HG03175 (cell line): ENCODE measurements around the gene ELMO3.

Experiments
- ATAC-seq: cut with Tn5 transposase; IDR thresholded peaks from one replicate; pipeline ENCODE4 v1.9.1; 2021; ENCODE audit warnings: mild to moderate bottlenecking, moderate library complexity; ENCODE audit not compliant: unreplicated experiment

The ELMO3 gene

GRCh38 chr16:67193536-67193935 lies 5.4 kb upstream of the ELMO3 start:
- no peak for ATAC-seq

GRCh38 chr16:67194260-67194659 lies 4.7 kb upstream of the ELMO3 start:
- ATAC-seq = no peak

GRCh38 chr16:67195676-67196075 lies 3.3 kb upstream of the ELMO3 start:
- no peak for ATAC-seq

- no peak for ATAC-seq
These were observed 2.0 kb upstream of the ELMO3 start for GRCh38 chr16:67196881-67197280.

- no peak for ATAC-seq
These were observed 1.2 kb upstream of the ELMO3 start for GRCh38 chr16:67197704-67198103.

- ATAC-seq = no peak
These were observed 645 bp upstream of the ELMO3 start for GRCh38 chr16:67198238-67198734.

- ATAC-seq = no peak
These were observed 872 bp downstream of the ELMO3 start for GRCh38 chr16:67199808-67200198.

- no peak for ATAC-seq
These were observed 1.6 kb downstream of the ELMO3 start for GRCh38 chr16:67200491-67200890.

- no peak for ATAC-seq
These were observed 2.7 kb downstream of the ELMO3 start for GRCh38 chr16:67201411-67202345.

GRCh38 chr16:67202426-67202825 lies 3.5 kb downstream of the ELMO3 start:
- ATAC-seq = no peak

GRCh38 chr16:67202956-67203493 lies 4.1 kb downstream of the ELMO3 start:
- no peak for ATAC-seq

- ATAC-seq = no peak
These were observed 5.1 kb downstream of the ELMO3 start for GRCh38 chr16:67204076-67204475.

GRCh38 chr16:67206129-67206837 lies 7.4 kb downstream of the ELMO3 start:
- no peak for ATAC-seq

GRCh38 chr16:67206838-67207248 lies 7.9 kb downstream of the ELMO3 start:
- ATAC-seq = no peak

- no peak for ATAC-seq
These were observed 8.5 kb downstream of the ELMO3 start for GRCh38 chr16:67207249-67208091.

GRCh38 chr16:67208154-67208896 lies 9.4 kb downstream of the ELMO3 start:
- ATAC-seq = no peak

- no peak for ATAC-seq
These were observed 10.6 kb downstream of the ELMO3 start for GRCh38 chr16:67209565-67209964.

- no peak for ATAC-seq
These were observed 11.4 kb downstream of the ELMO3 start for GRCh38 chr16:67210069-67210937.

- no peak for ATAC-seq
These were observed 12.7 kb downstream of the ELMO3 start for GRCh38 chr16:67211674-67212073.
